ENCODE results near the gene KCNJ12.

KCNJ12 gene

GRCh38 chr17:21467739-21468490, 91.8 kb downstream of the KCNJ12 start:
- no peak overlapping the region for H3K27ac ChIP-seq
- no peak for DNase-seq (ENCODE audit: low spot score)
- POLR2A ChIA-PET (ENCODE audit: low non-redundant PET), result no interaction called here
- TF ChIP-seq, protein P1, sequence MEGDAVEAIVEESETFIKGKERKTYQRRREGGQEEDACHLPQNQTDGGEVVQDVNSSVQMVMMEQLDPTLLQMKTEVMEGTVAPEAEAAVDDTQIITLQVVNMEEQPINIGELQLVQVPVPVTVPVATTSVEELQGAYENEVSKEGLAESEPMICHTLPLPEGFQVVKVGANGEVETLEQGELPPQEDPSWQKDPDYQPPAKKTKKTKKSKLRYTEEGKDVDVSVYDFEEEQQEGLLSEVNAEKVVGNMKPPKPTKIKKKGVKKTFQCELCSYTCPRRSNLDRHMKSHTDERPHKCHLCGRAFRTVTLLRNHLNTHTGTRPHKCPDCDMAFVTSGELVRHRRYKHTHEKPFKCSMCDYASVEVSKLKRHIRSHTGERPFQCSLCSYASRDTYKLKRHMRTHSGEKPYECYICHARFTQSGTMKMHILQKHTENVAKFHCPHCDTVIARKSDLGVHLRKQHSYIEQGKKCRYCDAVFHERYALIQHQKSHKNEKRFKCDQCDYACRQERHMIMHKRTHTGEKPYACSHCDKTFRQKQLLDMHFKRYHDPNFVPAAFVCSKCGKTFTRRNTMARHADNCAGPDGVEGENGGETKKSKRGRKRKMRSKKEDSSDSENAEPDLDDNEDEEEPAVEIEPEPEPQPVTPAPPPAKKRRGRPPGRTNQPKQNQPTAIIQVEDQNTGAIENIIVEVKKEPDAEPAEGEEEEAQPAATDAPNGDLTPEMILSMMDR (conservative IDR thresholded peaks at IDR 0.05; ENCODE audit: low read depth), result no peak
- CTCF ChIA-PET, result interaction anchor here (0.6 to 0.7 kb wide), 2 partner anchors 97 to 718 kb away, joined by 3 to 4 read pairs; no protein-coding TSS in a partner anchor

Measured in RWPE1 (cell line).